Measurements from ENCODE around the gene TMEM52B. TPM values are rescaled to one million over a fixed set of nuclear protein-coding genes. Genes with fewer than 3 reads are reported as not detected.

Gene TMEM52B
- total RNA-seq, 1 experiment from 2014 or later: not detected

- Histone ChIP-seq H3K36me3 (ENCODE audit: control insufficient read depth, insufficient read depth, low read length) (peaks cover 7% of the 10 kb centered on the region; the same call in 1 of the 2 replicates), H3K4me1 (ENCODE audit: control insufficient read depth, insufficient read depth, low read length) (no peaks in the 10 kb centered on the region; the same call in 1 of the 2 replicates), H3K9me3 (ENCODE audit: control insufficient read depth, insufficient read depth, low read depth, low read length) (no peaks in the 10 kb centered on the region), H3K27ac (ENCODE audit: low read length) (peak overlapping the region; percentile 71; the same call in 1 of the 2 replicates), H3K4me3 (ENCODE audit: low read depth in 2 of 2, low read length in 2 of 2) (peak overlapping the region; percentile 72 to 85), H3K27me3 (ENCODE audit: control insufficient read depth, insufficient read depth, low read length) (no peaks in the 10 kb centered on the region)
- TF ChIP-seq SIN3A (IDR thresholded peaks at IDR 0.05; ENCODE audit: borderline replicate concordance, insufficient read depth, low read depth, low read length) (no peak; the same call in 1 of the 2 replicates), TCF7L2 (IDR thresholded peaks at IDR 0.05; ENCODE audit: low read depth, low read length) (peak; percentile 24; the same call in 1 of the 2 replicates)
- no TSS peak for BruUV-seq (replicated peaks)
- CTCF ChIA-PET: no interaction called here
- peak; percentile 90 for DNase-seq (ENCODE audit: low read depth, low spot score)
- POLR2A ChIA-PET: interaction anchor here (0.6 to 1.0 kb wide), 4 partner anchors 15 to 436 kb away, joined by 3 to 9 read pairs (median 4); no protein-coding TSS in a partner anchor
- in situ Hi-C loops (cut with HindIII; ENCODE audit: low pct_unique_long_range_greater_than_20kb, low sequenced_read_pairs): no loop called here
- intact Hi-C loops (cut with micrococcal nuclease; ENCODE audit: unreplicated experiment): no loop called here
- ATAC-seq: peak; percentile 94
These were observed 33.3 kb downstream of the TMEM52B start for GRCh38 chr12:10211940-10212738.

GRCh38 chr12:10212739-10213131, 33.9 kb downstream of the TMEM52B start, which contains the start of gene GABARAPL1:
GABARAPL1 (plus strand) TSS chr12:10212877; CDS start chr12:10213130, 253 bp downstream.
- Histone ChIP-seq H3K4me1 (ENCODE audit: control insufficient read depth, insufficient read depth, low read length) (no peaks in the 10 kb centered on the region; the same call in 1 of the 2 replicates), H3K36me3 (ENCODE audit: control insufficient read depth, insufficient read depth, low read length) (peaks cover 7% of the 10 kb centered on the region; the same call in 1 of the 2 replicates), H3K4me3 (ENCODE audit: low read depth in 2 of 2, low read length in 2 of 2) (peak within 1 kb of the TSS; percentile 72 to 85), H3K27me3 (ENCODE audit: control insufficient read depth, insufficient read depth, low read length) (no peaks in the 10 kb centered on the region), H3K27ac (ENCODE audit: low read length) (peak within 1 kb of the TSS; percentile 82), H3K9me3 (ENCODE audit: control insufficient read depth, insufficient read depth, low read depth, low read length) (no peaks in the 10 kb centered on the region)
- no peak for DNase-seq (ENCODE audit: low read depth, low spot score)
- ChIA-PET CTCF (no interaction called here), POLR2A (interaction anchor here (0.6 to 1.0 kb wide), 3 partner anchors 15 to 437 kb away, joined by 5 to 11 read pairs (median 9); no protein-coding TSS in a partner anchor)
- intact Hi-C loops (cut with micrococcal nuclease; ENCODE audit: unreplicated experiment) (no loop called here), in situ Hi-C loops (cut with HindIII; ENCODE audit: low pct_unique_long_range_greater_than_20kb, low sequenced_read_pairs) (no loop called here)
- ATAC-seq: peak; percentile 91
- no peak for TF ChIP-seq TCF7L2 (IDR thresholded peaks at IDR 0.05; ENCODE audit: low read depth, low read length)
- TF ChIP-seq POLR2AphosphoS5 (IDR thresholded peaks at IDR 0.05; ENCODE audit: low read depth, low read length): no peak
- BruUV-seq (replicated peaks): no TSS peak

GRCh38 chr12:10213168-10214135, 34.6 kb downstream of the TMEM52B start:
- intact Hi-C loops (cut with micrococcal nuclease; ENCODE audit: unreplicated experiment) (no loop called here), in situ Hi-C loops (cut with HindIII; ENCODE audit: low pct_unique_long_range_greater_than_20kb, low sequenced_read_pairs) (no loop called here)
- BruUV-seq (replicated peaks): no TSS peak
- H3K27ac ChIP-seq (ENCODE audit: low read length): peak overlapping the region; percentile 82
- H3K27me3 ChIP-seq (ENCODE audit: control insufficient read depth, insufficient read depth, low read length): no peaks in the 10 kb centered on the region
- TF ChIP-seq POLR2AphosphoS5 (IDR thresholded peaks at IDR 0.05; ENCODE audit: low read depth, low read length) (no peak), CTCF (IDR thresholded peaks at IDR 0.05) (no peak)
- POLR2A ChIA-PET: interaction anchor here (0.6 kb wide), 2 partner anchors 183 to 232 kb away, joined by 11 read pairs; no protein-coding TSS in a partner anchor
- CTCF ChIA-PET: no interaction called here
- peaks cover 7% of the 10 kb centered on the region; the same call in 1 of the 2 replicates for H3K36me3 ChIP-seq (ENCODE audit: control insufficient read depth, insufficient read depth, low read length)
- no peaks in the 10 kb centered on the region; the same call in 1 of the 2 replicates for H3K4me1 ChIP-seq (ENCODE audit: control insufficient read depth, insufficient read depth, low read length)
- H3K9me3 ChIP-seq (ENCODE audit: control insufficient read depth, insufficient read depth, low read depth, low read length): no peaks in the 10 kb centered on the region
- no peak for DNase-seq (ENCODE audit: low read depth, low spot score)
- H3K4me3 ChIP-seq (ENCODE audit: low read depth in 2 of 2, low read length in 2 of 2): peak overlapping the region; percentile 72 to 85
- peak; percentile 71 for ATAC-seq
